ENCODE results near the gene SLC26A11.

DNA sequence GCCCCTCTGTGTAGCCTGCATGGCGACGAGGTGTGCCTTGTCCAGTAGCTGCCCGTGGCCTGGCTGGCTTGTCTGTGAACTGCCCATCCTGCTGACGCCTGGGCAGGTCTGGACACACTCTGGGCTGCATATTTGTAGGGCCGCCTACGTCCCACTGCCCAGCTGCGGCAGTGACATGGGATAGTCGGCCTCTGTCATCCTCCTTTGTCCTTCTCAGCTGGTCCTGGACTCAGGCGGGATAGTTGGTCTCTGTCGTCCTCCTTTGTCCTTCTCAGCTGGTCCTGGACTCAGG is 35.9 kb upstream of the SLC26A11 start:
- TF ChIP-seq, protein P1, sequence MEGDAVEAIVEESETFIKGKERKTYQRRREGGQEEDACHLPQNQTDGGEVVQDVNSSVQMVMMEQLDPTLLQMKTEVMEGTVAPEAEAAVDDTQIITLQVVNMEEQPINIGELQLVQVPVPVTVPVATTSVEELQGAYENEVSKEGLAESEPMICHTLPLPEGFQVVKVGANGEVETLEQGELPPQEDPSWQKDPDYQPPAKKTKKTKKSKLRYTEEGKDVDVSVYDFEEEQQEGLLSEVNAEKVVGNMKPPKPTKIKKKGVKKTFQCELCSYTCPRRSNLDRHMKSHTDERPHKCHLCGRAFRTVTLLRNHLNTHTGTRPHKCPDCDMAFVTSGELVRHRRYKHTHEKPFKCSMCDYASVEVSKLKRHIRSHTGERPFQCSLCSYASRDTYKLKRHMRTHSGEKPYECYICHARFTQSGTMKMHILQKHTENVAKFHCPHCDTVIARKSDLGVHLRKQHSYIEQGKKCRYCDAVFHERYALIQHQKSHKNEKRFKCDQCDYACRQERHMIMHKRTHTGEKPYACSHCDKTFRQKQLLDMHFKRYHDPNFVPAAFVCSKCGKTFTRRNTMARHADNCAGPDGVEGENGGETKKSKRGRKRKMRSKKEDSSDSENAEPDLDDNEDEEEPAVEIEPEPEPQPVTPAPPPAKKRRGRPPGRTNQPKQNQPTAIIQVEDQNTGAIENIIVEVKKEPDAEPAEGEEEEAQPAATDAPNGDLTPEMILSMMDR (IDR thresholded peaks at IDR 0.05; ENCODE audit: insufficient read depth, low read length) = no peak
- TF ChIP-seq POLR2AphosphoS5 (IDR thresholded peaks at IDR 0.05; ENCODE audit: low read depth) = no peak
- TF ChIP-seq, protein P2, sequence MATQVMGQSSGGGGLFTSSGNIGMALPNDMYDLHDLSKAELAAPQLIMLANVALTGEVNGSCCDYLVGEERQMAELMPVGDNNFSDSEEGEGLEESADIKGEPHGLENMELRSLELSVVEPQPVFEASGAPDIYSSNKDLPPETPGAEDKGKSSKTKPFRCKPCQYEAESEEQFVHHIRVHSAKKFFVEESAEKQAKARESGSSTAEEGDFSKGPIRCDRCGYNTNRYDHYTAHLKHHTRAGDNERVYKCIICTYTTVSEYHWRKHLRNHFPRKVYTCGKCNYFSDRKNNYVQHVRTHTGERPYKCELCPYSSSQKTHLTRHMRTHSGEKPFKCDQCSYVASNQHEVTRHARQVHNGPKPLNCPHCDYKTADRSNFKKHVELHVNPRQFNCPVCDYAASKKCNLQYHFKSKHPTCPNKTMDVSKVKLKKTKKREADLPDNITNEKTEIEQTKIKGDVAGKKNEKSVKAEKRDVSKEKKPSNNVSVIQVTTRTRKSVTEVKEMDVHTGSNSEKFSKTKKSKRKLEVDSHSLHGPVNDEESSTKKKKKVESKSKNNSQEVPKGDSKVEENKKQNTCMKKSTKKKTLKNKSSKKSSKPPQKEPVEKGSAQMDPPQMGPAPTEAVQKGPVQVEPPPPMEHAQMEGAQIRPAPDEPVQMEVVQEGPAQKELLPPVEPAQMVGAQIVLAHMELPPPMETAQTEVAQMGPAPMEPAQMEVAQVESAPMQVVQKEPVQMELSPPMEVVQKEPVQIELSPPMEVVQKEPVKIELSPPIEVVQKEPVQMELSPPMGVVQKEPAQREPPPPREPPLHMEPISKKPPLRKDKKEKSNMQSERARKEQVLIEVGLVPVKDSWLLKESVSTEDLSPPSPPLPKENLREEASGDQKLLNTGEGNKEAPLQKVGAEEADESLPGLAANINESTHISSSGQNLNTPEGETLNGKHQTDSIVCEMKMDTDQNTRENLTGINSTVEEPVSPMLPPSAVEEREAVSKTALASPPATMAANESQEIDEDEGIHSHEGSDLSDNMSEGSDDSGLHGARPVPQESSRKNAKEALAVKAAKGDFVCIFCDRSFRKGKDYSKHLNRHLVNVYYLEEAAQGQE (IDR thresholded peaks at IDR 0.05; ENCODE audit: insufficient replicate concordance, low read depth) = no peak
- no peak for TF ChIP-seq SPI1 (IDR thresholded peaks at IDR 0.05; ENCODE audit: borderline replicate concordance, low read depth)
